Measurements from ENCODE around the gene CHST2.
"Not testable (repeated sequence)": the region's sequence is repeated elsewhere in the genome, so short reads cannot be mapped to it uniquely, and the experiment has no call there.

The CHST2 gene

GRCh38 chr3:143119009-143119914 lies at the start of gene CHST2:
Gene CHST2, plus strand, starts transcription at chr3:143119771. Its CDS starts 1,046 bp downstream, at chr3:143120817.
- DNase-seq (ENCODE audit: low read depth) = peak; percentile 82

DNA sequence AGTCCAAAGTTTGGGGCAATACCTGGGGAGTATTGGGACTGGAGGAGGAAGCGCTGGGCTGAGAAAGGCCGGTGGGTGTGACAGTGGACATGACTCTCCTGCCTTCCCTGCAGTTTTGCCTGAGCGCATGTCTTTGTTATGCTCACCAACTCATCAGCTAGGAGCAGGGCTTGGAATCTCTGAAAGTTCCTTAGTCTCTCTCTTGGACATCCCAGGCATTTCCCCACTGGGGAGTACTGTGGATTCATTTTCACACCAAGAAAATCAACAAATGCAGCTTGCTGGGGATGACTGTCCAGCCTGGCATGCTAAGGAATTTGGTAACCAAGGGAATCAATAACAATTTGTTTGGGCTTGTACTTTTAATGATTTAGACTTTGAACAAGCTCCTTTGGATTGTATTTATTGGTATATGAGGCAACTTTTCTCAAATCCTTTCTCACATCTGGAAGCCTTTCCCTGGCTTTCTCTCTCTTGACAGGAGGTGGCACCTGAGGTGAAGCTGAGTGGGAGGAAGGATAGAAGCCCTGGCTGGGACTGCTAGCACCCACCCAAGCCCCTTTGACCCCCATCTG lies 48.5 kb upstream of the CHST2 start:
- peak; percentile 93 for DNase-seq (ENCODE audit: low read depth)

DNA sequence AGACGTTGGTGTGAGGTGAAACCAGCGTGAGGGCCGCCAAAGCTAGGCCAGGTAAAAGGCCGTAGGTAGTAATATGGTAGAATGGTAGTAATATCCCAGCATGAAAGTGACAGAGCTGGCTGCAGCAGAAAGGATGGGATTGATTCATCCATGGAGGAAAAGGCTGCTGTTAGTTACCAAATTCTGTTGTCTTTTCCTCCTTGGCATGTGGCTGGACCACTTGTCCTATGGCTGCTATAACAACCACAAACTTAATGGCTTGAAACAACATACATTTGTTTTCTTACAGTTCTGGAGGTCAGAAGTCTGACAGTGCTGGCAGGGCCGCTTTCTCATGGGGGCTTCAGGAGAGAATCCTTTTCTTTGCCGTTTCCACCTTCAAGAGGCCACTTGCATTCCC lies 47.8 kb upstream of the CHST2 start:
- no peak for DNase-seq (ENCODE audit: low read depth)

GRCh38 chr3:143072298-143073020 lies 47.1 kb upstream of the CHST2 start:
- DNase-seq (ENCODE audit: low read depth) = not testable (repeated sequence)

DNA sequence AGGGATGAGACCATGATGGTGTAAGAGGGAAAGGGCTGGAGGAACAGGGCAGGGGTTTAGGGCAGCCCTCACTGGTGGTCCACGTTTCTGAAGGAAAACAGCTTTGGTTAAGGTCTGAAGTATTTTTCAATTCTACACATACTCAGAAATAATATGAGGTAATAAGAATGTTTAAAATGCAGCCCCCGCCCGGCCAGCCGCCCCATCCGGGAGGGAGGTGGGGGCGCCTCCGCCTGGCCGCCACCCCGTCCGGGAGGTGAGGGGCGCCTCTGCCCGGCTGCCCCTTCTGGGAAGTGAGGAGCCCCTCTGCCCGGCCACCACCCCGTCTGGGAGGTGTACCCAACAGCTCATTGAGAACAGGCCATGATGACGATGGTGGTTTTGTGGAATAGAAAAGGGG lies 46.0 kb upstream of the CHST2 start:
- DNase-seq (ENCODE audit: low read depth) = not testable (repeated sequence)

GRCh38 chr3:143073983-143074382 lies 45.6 kb upstream of the CHST2 start:
- not testable (repeated sequence) for DNase-seq (ENCODE audit: low read depth)

DNA sequence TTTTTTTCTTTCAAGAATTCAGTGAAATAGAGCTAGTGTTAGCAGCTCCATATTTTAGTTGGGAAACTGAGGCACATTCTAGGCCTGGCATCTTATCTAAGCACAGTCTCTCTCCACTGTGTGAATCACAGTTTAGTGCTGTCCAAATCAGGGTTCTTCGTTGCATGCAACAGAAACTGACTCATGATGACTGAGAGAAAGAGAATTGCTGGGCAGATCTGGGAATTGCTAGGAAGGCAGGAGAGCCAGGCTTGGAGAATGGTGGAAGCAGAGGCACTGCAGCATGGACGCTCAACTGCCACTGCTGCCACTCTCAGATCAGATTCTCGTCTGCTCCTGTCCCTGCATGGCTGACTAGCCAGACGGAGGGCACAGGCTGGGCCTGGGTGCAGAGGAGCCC lies 40.7 kb upstream of the CHST2 start:
- DNase-seq (ENCODE audit: low read depth) = peak; percentile 27

- no peak for DNase-seq (ENCODE audit: low read depth)
Measured at GRCh38 chr3:143080196-143080595, 39.4 kb upstream of the CHST2 start.

- no peak for DNase-seq (ENCODE audit: low read depth)
Measured at GRCh38 chr3:143081365-143081764, 38.2 kb upstream of the CHST2 start.

- no peak for DNase-seq (ENCODE audit: low read depth)
Measured at GRCh38 chr3:143081844-143082778, 37.5 kb upstream of the CHST2 start.

DNA sequence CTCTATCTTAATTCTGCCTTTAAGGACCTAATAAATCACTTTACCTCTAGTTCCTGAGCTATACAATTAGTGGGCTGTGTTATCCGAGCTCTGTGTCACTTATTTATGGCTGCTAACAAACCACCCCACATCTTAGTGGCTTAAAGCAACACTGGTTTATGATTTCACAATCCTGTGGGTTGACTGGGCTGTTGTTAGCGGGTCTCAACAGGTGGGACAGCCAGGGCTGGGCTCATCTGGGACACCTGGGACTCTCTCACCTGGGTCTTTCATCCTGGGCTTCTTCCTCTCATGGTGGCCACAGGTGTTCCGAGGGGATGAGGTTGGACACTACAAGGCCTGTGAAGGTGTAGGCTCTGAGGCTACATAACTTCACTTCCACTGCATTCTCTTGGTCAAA lies 35.8 kb upstream of the CHST2 start:
- no peak for DNase-seq (ENCODE audit: low read depth)

DNA sequence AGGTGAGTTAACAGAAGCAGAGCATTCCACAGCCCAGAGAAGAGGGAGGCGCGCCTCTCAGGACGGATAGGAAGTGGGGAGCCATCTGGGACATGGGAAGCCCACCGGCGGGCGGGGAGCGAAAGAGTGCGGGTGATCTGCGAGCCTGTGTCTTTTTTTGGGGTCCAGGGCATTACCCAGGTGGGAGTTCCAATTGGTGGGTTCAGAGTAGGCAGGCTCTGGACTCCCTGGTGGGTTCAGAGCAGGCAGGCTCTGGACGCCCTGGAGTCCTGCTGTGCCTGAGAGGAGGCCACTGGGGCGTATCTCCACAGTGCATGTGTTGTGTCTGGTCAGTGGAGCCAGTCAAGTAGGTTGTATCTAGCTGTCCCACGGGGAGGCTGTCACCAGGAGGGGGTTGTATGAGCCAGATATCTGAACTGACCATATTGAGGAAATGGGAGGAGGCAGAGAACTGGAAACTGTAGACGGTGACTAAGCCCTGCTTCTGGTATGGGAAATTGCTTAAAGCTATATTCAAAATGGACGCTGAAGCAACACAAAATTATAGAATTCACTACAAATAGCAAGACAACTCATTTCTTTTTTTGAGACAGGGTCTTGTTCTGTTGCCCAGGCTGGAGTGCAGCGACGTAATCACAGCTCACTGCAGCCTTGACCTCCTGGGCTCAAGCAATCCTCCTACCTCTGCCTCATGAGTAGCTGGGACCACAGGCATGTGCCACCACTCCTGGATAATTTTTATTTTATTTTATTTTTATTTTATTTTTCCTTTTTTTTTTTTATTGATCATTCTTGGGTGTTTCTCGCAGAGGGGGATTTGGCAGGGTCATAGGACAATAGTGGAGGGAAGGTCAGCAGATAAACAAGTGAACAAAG lies 34.5 kb upstream of the CHST2 start:
- peak; percentile 22 for DNase-seq (ENCODE audit: low read depth)

- DNase-seq (ENCODE audit: low read depth) = no peak
Measured at GRCh38 chr3:143088835-143089234, 30.7 kb upstream of the CHST2 start.

DNA sequence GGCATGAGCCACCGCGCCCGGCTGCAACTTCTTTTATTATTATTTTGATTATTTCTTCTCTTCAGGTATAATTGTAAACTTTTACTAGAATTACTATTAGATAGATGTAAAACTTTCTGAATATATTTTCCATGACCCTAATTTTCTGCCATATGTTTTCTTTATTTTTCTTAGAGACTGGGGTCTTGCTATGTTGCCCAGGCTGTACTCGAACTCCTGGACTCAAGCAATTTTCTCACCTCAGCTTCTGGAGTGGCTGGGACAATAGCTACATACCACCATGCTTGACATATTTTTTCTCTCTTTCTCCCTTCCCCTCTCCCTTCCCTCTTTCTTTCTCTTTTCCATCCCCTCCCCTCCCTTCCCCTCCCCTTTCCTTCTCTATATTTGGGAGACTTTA lies 29.6 kb upstream of the CHST2 start:
- no peak for DNase-seq (ENCODE audit: low read depth)

- DNase-seq (ENCODE audit: low read depth) = no peak
Measured at GRCh38 chr3:143090486-143090885, 29.1 kb upstream of the CHST2 start.

DNA sequence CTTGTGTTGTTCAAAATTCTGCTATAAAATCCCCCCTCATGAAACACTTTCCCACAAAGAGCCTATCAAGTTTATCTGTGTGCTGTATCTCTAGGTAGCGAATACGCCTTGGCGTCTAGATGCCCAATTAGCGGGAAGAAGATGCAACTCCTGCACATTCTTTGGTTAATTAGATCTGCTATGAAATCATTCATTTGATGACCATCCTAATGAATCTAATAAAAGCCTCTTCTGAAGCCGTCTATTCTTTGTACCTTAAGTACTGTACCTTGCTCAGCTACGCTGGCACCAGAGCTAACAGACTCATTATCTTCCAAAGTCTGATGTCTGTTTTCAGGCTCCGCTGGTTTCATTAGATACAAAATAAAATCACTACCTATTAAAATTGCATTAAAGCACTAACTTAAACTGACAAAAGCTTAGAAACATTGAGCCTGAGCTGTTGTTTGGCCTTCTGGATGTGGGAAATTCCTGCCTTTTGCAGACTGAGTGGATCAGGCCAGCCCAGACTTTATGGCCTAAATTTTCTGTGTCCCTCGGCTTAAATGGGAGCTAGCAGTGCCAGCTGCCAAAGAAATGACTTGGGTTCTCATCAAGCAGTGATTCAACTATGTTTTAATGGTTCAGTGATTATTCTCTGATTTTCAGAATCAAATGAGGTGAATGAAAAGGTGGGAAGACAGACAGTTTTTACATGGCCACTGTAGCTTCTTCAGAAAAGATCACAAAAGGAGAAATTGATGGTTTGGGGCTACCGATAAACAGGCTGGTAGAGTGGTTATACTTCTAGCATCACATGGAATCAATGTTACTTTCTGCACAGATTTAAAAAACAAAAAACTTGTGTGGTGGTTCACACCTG lies 28.4 kb upstream of the CHST2 start:
- DNase-seq (ENCODE audit: low read depth) = no peak

DNA sequence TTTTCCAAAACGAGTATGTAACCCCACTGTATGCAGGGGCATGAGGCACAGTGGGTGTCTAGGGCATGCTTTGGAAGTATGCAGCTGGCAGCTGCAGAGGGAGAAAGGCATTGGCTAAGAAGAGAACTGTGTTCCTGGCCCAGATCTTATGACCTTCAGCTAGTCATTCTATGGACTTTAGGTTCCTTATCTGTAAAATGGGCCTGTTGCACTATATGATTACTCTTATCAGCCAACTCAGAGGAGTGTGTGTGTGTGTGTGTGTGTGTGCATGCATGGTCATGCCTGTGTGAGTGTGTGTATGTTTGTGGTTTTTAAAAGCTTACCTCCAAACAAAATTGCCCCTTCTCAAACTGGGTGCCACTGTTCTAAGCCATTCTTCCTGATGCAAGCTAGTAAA lies 27.4 kb upstream of the CHST2 start:
- DNase-seq (ENCODE audit: low read depth) = no peak

GRCh38 chr3:143095813-143096212 lies 23.8 kb upstream of the CHST2 start:
- DNase-seq (ENCODE audit: low read depth) = no peak

- DNase-seq (ENCODE audit: low read depth) = no peak
Measured at GRCh38 chr3:143098032-143098764, 21.4 kb upstream of the CHST2 start.
